Measurements from ENCODE around the gene NUDT8. TPM values are rescaled to one million over a fixed set of nuclear protein-coding genes. Genes with fewer than 3 reads are reported as not detected.

Gene NUDT8
- total and polyA plus RNA-seq, 9 of the 15 experiments (the other 6 are each of a cell fraction or from before 2014, with no cell fraction given) = 0.23 to 27.8 (median 5.0) TPM

DNA sequence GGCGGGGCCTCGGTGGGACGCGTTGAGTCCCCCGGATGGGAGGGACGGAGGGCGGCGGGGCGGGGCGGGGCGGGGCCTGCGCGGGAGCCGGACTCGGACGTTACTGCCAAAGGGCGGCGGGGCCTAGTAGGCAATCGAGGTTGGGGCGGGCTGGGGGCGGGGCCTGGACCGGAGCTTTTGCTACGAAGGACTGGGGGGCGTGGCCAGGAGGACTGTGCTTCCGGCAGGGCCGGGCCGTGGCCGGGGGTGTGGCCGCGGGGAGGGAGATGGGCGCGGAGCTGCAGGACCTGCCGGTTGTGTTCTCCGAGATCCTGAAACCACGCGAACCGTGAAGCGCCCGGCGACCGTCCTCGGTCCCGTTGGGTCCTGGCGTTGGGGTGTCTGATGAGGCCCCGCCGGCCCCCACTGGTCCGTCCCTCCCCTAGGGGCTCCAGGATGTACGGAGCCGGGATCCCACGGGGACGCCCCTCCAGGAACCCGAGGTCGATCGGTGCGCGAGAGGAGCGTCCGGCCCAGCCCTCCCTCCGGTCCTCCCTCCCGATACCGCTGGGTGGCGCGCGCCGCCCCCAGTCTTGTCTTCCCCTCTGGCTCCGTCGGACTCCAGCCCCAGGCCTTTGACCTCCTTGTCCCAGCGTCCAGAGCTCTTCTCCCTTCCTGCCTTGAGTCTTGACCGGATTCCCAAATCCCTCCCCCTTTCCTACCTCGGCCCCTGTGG lies 648 bp upstream of the NUDT8 start (continued):
- TF ChIP-seq, protein P1, sequence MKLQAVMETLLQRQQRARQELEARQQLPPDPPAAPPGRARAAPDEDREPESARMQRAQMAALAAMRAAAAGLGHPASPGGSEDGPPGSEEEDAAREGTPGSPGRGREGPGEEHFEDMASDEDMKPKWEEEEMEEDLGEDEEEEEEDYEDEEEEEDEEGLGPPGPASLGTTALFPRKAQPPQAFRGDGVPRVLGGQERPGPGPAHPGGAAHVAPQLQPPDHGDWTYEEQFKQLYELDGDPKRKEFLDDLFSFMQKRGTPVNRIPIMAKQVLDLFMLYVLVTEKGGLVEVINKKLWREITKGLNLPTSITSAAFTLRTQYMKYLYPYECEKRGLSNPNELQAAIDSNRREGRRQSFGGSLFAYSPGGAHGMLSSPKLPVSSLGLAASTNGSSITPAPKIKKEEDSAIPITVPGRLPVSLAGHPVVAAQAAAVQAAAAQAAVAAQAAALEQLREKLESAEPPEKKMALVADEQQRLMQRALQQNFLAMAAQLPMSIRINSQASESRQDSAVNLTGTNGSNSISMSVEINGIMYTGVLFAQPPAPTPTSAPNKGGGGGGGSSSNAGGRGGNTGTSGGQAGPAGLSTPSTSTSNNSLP (IDR thresholded peaks at IDR 0.05; ENCODE audit: borderline replicate concordance, low read depth, low read length) = no peak
- TF ChIP-seq, protein P2, sequence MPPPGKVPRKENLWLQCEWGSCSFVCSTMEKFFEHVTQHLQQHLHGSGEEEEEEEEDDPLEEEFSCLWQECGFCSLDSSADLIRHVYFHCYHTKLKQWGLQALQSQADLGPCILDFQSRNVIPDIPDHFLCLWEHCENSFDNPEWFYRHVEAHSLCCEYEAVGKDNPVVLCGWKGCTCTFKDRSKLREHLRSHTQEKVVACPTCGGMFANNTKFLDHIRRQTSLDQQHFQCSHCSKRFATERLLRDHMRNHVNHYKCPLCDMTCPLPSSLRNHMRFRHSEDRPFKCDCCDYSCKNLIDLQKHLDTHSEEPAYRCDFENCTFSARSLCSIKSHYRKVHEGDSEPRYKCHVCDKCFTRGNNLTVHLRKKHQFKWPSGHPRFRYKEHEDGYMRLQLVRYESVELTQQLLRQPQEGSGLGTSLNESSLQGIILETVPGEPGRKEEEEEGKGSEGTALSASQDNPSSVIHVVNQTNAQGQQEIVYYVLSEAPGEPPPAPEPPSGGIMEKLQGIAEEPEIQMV (tag; conservative IDR thresholded peaks at IDR 0.05; ENCODE audit: low read depth) = no peak
- TF ChIP-seq XRCC3 (IDR thresholded peaks at IDR 0.05) (no peak), PPARD (CRISPR knock-in tag; IDR thresholded peaks at IDR 0.05) (no peak), NUFIP1 (IDR thresholded peaks at IDR 0.05; ENCODE audit: partially characterized antibody) (no peak), ZBTB7A (IDR thresholded peaks at IDR 0.05; ENCODE audit: borderline replicate concordance, control insufficient read depth, low read depth, low read length) (peak; percentile 77; the same call in 1 of the 2 replicates), ZFP30 (CRISPR knock-in tag; IDR thresholded peaks at IDR 0.05; ENCODE audit: borderline replicate concordance) (no peak), GATA2 (CRISPR knock-in tag; IDR thresholded peaks at IDR 0.05) (no peak), ELF4 (CRISPR knock-in tag; IDR thresholded peaks at IDR 0.05) (no peak; the same call in 1 of the 2 replicates), HDAC2 (IDR thresholded peaks at IDR 0.05) (peak; percentile 82; the same call in 1 of the 2 replicates), POLR2AphosphoS5 (IDR thresholded peaks at IDR 0.05; ENCODE audit: control insufficient read depth, insufficient read depth, low read depth, low read length) (peak; percentile 59; the same call in 1 of the 2 replicates)
- TF ChIP-seq, protein P3, sequence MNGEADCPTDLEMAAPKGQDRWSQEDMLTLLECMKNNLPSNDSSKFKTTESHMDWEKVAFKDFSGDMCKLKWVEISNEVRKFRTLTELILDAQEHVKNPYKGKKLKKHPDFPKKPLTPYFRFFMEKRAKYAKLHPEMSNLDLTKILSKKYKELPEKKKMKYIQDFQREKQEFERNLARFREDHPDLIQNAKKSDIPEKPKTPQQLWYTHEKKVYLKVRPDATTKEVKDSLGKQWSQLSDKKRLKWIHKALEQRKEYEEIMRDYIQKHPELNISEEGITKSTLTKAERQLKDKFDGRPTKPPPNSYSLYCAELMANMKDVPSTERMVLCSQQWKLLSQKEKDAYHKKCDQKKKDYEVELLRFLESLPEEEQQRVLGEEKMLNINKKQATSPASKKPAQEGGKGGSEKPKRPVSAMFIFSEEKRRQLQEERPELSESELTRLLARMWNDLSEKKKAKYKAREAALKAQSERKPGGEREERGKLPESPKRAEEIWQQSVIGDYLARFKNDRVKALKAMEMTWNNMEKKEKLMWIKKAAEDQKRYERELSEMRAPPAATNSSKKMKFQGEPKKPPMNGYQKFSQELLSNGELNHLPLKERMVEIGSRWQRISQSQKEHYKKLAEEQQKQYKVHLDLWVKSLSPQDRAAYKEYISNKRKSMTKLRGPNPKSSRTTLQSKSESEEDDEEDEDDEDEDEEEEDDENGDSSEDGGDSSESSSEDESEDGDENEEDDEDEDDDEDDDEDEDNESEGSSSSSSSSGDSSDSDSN (IDR thresholded peaks at IDR 0.05; ENCODE audit: borderline replicate concordance in 1 of 2, low read depth in 2 of 2, low read length in 2 of 2) = no peak
- TF ChIP-seq, protein P4, sequence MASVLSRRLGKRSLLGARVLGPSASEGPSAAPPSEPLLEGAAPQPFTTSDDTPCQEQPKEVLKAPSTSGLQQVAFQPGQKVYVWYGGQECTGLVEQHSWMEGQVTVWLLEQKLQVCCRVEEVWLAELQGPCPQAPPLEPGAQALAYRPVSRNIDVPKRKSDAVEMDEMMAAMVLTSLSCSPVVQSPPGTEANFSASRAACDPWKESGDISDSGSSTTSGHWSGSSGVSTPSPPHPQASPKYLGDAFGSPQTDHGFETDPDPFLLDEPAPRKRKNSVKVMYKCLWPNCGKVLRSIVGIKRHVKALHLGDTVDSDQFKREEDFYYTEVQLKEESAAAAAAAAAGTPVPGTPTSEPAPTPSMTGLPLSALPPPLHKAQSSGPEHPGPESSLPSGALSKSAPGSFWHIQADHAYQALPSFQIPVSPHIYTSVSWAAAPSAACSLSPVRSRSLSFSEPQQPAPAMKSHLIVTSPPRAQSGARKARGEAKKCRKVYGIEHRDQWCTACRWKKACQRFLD (CRISPR knock-in tag; IDR thresholded peaks at IDR 0.05) = 0 out of 2 replicates have a peak, but pooled peaks have one; percentile 12
- TF ChIP-seq, protein P5, sequence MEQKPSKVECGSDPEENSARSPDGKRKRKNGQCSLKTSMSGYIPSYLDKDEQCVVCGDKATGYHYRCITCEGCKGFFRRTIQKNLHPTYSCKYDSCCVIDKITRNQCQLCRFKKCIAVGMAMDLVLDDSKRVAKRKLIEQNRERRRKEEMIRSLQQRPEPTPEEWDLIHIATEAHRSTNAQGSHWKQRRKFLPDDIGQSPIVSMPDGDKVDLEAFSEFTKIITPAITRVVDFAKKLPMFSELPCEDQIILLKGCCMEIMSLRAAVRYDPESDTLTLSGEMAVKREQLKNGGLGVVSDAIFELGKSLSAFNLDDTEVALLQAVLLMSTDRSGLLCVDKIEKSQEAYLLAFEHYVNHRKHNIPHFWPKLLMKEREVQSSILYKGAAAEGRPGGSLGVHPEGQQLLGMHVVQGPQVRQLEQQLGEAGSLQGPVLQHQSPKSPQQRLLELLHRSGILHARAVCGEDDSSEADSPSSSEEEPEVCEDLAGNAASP (IDR thresholded peaks at IDR 0.05) = no peak
- TF ChIP-seq, protein P6, sequence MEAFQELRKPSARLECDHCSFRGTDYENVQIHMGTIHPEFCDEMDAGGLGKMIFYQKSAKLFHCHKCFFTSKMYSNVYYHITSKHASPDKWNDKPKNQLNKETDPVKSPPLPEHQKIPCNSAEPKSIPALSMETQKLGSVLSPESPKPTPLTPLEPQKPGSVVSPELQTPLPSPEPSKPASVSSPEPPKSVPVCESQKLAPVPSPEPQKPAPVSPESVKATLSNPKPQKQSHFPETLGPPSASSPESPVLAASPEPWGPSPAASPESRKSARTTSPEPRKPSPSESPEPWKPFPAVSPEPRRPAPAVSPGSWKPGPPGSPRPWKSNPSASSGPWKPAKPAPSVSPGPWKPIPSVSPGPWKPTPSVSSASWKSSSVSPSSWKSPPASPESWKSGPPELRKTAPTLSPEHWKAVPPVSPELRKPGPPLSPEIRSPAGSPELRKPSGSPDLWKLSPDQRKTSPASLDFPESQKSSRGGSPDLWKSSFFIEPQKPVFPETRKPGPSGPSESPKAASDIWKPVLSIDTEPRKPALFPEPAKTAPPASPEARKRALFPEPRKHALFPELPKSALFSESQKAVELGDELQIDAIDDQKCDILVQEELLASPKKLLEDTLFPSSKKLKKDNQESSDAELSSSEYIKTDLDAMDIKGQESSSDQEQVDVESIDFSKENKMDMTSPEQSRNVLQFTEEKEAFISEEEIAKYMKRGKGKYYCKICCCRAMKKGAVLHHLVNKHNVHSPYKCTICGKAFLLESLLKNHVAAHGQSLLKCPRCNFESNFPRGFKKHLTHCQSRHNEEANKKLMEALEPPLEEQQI (IDR thresholded peaks at IDR 0.05) = no peak

Measured in K562 (cell line).